Globus pallidus (tissue), 1 donor: Measurements from ENCODE around the gene TAS2R3.
A peak's percentile ranks its signal among the peaks of the same experiment; 100 is the strongest.

Source experiments
- DNase-seq: peaks from one replicate; pipeline ENCODE4 v3.0.0-alpha.2; 2015; ENCODE audit warnings: low spot score

The TAS2R3 gene

GRCh38 chr7:141785706-141786552 lies 22.0 kb downstream of the TAS2R3 start:
- DNase-seq = peak; percentile 63

- DNase-seq = no peak
Measured at GRCh38 chr7:141788296-141788695, 24.4 kb downstream of the TAS2R3 start.

GRCh38 chr7:141789917-141790316 lies 26.0 kb downstream of the TAS2R3 start, which contains the start of gene TAS2R5:
Gene TAS2R5, plus strand, starts transcription at chr7:141790217. Its CDS starts 145 bp downstream, at chr7:141790362.
- no peak for DNase-seq

GRCh38 chr7:141792526-141792925 lies 28.6 kb downstream of the TAS2R3 start:
- DNase-seq = no peak
